Measurements from ENCODE around the gene GMCL2.
A peak's percentile ranks its signal among the peaks of the same experiment; 100 is the strongest.
"Not testable (repeated sequence)": the region's sequence is repeated elsewhere in the genome, so short reads cannot be mapped to it uniquely, and the experiment has no call there.

Gene GMCL2, protein sequence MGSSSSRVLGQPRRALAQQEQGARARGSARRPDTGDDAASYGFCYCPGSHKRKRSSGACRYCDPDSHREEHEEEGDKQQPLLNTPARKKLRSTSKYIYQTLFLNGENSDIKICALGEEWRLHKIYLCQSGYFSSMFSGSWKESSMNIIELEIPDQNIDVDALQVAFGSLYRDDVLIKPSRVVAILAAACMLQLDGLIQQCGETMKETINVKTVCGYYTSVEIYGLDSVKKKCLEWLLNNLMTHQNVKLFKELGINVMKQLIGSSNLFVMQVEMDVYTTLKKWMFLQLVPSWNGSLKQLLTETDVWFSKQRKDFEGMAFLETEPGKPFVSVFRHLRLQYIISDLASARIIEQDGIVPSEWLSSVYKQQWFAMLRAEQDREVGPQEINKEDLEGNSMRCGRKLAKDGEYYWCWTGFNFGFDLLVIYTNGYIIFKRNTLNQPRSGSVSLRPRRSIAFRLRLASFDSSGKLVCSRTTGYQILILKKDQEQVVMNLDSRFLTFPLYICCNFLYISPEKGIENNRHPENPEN

DNA sequence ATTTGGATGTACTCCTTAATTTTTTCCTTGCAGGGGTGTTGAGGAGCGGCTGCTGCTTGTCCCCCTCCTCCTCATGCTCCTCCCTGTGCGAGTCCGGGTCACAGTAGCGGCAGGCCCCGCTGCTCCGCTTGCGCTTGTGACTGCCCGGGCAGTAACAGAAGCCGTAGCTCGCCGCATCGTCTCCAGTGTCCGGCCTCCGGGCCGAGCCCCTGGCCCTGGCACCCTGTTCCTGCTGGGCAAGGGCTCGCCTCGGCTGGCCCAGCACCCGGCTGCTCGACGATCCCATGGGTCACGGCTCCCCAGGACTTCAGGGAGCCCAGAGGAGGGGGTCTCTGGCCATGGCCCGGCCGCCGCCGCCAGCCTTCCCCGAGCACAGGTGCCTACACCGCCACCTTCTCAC is at the start of gene GMCL2:
Gene GMCL2 (minus strand): TSS at position 358 of the 400 bp plus-strand sequence. CDS start 72 bp downstream, at position 286.
- DNase-seq, result no peak

DNA sequence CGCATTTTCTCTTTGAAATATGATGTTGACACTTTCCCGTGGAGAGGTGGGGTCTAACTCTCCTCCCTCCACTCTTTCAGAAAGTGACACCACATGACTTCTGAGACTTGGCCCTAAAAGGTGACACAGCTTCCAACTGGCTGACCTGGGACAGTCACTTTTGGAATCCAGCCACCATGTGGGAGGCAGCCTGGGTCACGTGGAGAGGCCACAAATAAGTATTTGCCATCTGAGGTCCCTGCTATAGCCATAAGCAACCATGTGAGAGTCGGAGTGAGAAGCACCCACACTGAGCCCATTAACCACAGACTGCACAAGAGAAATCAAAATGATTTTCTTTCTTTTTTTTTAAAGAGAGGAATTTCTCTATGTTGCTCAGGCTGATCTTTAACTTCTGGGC is 49.5 kb upstream of the GMCL2 start:
- peak; percentile 60 for DNase-seq

GRCh38 chr5:178236126-178236525 is 49.0 kb upstream of the GMCL2 start:
- DNase-seq, result no peak

GRCh38 chr5:178235588-178235974 is 48.4 kb upstream of the GMCL2 start:
- no peak for DNase-seq

DNA sequence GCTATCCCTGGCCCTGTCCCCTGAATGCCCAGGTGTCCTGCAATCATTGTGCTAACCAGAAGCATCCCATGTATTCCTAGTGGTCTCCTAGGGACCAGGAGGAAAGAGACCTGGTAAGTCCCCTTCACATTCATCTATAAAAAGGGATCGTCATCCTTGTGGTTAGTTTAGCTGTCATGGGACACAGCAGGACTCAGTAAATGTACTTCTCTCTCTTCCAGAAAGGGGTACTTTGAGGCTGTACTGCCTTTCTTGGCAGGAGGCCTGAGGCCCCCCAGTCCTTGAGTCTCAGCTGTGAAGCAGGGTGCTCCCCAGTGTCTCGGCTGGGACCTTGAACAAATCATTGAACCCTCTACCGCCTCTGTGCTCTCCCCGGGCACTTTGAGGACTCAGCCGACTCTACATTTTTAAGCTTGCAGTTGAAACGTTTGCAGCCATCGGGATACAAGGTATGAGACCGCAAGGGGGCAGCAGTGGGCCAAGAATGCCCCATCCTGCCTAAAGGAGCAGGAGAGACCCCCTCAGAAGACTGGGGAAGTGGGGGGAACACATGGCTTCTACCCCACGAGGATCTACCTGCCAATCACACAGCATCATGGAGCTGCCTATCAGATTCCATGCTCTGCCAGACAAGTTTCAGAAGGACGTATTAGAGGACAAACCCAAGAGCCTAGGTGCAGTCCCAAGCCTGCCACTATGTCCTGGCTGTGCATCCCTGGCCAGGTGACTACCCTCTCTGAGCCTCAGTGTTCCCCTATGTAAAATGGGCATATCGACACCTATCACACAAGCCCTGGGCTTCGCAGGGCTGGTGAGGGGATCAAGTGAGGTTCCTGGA is 47.8 kb upstream of the GMCL2 start:
- peak; percentile 91 for DNase-seq

DNA sequence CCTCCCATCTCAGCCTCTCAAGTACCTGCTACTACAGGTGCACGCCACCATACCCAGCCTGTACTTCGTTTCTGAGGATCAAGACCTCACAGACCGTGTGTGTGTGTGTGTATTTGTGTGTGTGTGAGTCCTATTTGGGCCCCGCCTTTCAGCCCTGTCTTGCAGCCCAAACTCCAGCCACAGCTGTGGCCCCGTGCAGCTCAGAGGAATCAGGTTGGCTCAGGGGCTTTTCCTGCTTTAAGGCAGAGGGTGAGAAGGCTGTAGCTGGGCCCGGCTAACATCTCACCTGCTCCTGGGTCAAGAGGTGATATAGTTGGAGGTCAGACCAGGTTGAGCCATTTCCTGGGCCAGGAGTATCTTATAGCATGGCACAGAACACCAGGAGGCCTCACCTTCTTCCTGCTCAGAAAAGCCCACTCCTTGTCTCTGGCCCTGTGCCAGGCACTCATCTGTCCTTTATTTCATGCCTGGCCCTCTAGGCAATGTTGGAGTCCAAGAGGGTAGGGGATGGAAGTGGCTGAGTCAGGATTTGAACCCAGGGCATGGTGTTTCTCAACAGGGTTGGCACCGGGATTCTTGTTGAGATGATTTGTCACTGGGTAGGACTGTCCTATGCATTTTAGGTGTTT is 47.1 kb upstream of the GMCL2 start:
- DNase-seq, result no peak

- no peak for DNase-seq
Observed at GRCh38 chr5:178232920-178233429, 45.8 kb upstream of the GMCL2 start.

DNA sequence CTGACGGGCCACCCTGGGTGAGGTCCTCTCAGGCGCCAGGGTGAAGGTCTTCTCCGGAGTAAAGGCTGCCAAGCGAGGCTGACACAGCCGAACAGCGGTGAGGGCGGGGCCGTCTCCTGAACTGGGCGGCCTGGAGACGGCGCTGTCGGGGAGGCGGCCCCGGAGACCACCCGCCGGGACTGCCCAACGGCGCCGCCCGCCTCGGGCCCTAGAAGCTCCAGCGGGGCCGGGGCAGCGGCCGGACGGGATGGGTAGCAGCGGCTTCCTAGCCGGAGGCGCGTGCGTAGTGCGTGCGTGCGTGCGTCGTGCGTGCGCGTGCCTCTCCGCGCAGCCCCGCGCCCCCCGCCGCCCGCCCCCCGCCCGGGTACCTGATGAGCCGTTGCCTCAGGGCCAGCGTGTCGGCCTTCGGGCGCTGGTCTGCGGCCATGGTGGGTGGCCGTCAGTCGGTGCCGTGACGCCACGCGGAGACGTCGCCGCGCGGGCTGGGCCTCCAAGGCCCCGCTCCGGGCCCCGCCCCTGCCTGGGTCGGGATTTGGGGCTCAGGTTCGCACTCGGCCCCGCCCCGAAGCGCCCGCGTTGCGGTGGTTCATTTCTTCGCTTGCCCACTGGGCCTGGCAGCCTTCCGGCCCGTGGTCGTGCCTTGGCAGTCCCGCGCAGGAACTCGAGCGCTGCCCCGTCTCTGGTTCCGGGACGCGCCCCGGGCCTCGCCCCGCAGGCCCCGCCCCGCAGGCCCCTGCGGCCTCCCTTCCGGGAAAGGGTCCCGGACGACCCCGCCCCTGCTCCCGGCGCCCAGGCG is 45.2 kb upstream of the GMCL2 start, which contains the start of gene PHYKPL:
Gene PHYKPL (minus strand): TSS at position 679 of the 796 bp plus-strand sequence. CDS start 252 bp downstream, at position 427.
- peak; percentile 89 for DNase-seq

DNA sequence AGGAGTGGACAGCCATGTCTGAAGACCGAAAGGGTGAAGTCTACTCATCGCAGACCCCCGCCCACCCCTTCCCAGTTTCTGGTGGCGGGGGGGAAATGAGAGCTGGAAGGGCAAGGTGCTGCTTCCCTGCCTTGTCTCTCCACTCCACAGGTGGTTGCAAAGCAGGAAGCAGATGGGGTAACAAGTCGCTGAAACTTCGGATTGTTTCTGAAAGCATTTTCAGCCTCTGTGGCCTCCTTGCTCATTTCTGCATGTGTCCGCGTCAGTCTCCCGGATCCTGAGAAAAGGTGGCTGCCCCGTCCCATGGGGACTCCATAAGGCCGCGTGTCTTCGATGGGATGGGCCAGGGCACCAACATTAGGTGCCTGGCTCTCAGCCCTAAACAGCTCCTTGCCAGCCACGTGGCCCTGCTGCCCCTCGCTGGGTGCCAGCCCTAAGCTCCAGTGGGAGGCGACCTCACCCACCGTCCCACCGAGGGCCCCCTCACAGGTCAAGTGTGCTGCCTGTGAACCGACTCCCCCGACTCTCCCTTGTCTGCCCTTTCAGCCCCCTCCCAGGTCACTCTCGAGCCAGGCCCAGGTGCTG is 44.5 kb upstream of the GMCL2 start:
- DNase-seq, result no peak

DNA sequence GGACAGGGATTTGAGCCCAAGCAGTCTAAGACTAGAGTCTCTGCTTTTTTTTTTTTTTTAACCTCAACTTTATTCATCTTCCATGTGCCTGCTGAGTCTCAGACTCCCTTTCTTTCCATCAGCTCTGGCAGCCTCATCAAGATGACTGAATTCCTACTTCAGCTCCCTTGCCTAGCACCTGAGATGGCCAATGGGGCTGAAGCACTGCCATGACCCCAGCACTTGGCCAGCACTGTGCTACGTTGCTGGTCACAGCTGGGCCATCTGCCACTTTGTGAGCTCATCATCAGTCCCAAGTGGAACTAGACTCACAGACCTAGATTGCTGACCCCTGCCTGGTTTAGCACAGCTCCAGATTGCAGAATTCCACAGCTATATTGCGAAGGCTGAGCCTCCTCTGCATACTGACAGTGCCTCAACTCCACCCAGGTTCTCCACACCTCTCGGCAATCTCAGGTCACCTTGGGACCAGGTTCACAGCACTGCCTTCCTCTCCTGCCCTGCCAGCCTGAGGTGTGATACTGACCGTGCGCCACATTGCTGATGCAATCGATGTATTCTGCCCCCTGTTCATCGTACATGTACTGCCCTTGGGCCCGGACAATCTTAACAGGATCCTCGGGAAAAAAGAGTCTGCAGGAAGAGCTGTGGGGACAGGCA is 43.8 kb upstream of the GMCL2 start:
- no peak for DNase-seq

DNA sequence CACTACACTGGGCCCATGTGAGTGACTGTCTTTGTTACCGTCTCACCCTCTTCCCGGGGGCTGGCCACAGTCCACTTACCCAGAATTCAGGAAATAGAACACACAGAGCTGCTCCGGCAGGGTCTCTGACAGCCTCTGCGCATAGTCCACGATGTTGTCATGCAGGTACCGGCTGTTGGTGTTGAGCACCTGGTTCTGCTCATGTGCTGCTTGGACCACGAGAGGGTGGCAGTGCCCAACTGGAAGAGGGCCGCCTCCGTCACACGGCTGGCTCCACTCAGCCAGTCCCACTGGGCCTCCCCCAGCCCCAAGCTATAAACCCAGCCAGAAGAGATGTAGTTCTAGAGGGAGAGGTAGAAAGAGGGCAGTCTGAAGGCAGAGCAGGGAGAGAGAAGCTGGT is 42.7 kb upstream of the GMCL2 start:
- DNase-seq, result no peak

GRCh38 chr5:178229111-178229510 is 41.9 kb upstream of the GMCL2 start:
- DNase-seq, result not testable (repeated sequence)

- DNase-seq, result no peak
Observed at GRCh38 chr5:178228609-178229008, 41.4 kb upstream of the GMCL2 start.

DNA sequence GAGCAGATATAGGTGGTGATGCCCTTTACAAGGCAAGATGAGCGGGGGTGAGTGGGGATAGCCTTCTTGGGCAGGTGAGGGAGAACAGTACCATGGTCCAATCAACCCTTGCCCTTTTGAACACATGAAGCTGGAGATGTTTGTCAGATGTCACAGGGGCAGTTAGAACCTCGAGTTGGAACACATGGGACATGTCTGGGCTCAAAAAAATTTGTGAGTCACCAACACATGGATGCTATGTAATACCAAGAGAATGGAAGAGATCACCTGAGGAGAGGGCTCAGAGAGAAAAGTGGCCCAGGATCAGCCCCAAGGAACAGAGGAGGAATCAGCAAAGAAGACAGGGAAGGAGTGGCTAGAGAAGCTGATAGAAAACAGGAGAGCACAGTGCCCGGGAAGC is 40.8 kb upstream of the GMCL2 start:
- no peak for DNase-seq

GRCh38 chr5:178227138-178227659 is 40.0 kb upstream of the GMCL2 start:
- no peak for DNase-seq

GRCh38 chr5:178225174-178225573 is 38.0 kb upstream of the GMCL2 start:
- DNase-seq, result no peak

DNA sequence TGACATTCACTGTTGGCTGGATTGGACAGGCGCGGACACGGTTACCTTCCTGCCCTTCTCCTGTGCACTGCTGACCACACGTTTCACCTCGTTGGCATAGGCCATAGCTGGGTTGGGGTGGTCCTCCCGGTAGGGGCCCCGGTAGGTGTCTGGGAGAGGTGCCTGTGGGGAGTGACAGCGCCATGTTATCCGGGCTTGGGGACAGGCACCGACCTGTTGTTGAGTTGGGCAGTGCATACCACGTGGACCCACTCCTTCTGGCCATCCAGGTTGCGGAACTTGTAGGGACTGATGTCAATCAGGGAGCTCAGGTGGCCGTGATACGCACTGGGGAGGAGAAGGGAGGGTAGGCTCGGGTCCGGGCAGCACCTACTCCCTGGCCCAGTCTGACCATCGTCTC is 37.2 kb upstream of the GMCL2 start:
- DNase-seq, result no peak

DNA sequence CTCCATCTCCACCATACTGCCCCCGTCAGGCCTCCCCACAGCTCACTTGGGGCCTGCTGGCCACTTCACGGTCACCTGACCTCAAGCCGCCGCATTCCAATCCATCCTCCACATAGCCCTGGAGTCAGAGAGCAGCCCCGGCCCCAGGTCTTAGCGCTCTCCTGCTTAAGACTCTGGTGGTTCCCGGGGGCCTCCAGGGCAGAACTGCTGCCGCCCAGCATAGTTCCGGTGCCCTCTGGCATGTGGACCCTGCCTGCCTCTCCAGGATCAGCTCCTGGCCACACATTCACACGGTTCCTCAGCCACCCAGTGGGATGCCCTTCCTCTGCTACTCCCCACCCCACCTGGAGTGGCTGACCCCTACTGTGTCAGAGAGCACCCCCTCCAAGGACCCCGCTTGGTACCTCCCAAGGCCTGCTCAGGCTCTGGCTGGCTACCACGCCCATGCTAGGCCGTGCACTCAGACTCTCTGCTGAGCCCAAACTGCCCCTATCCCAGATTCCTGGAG is 36.7 kb upstream of the GMCL2 start:
- no peak for DNase-seq

DNA sequence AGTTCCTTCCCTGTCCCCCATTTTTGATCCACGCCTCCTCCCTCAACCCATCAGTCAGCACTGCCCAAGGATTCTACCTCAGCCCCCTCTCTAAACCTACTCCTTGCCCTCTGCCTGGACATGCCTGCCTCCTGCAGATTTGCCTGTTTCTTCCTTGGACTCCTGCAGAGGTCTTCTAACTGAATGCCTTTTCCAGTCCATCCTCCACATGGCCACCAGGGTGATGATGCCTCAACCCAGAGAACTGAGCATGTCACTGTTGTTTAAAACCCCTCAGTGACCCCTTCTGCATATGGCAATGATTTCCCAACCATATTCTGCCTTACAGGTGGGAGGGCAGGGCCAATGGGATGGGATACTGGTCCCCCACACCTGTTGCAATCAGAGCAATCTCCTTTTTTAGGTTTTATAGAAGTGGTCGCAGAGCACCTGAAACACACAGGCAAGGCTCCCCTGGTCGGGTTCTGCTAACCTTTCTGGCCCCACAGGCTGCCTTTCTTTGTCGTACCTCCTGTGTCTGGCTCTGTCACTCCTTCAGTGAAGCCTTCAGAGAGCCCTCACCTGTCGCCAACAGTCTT is 36.1 kb upstream of the GMCL2 start:
- DNase-seq, result peak; percentile 22

DNA sequence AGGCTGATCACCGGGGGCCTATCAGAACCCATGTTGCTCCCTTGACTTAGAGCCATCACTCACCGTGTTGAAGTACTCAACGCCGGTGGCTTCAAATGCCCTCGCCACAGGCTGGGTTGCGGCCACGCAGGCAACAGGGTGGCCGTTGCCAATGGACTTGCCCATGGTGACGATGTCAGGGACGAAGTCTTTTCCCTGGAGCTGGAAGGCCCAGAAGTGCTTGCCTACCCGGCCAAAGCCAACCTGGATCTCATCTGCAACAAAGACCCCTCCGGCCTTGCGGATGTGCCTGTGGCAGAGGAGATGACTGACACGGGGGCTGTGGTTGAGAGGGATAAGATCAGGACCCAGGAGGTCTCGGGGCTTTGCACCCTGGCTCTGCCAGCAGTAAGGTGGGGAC is 35.1 kb upstream of the GMCL2 start:
- DNase-seq, result no peak

Measured in hematopoietic multipotent progenitor cell treated with erythropoietin and hydrocortisone succinate and interleukin-3 and kit ligand, for 4 days (in vitro differentiated cells).